OCI-LY7 (cell line): ENCODE results near the gene GALNT15. TPM values are rescaled to one million over a fixed set of nuclear protein-coding genes. Genes with fewer than 3 reads are reported as not detected.

Source experiments
- BruUV-seq: library from RNA; stranded (reverse); fragments of 400-500 nt; replicated peaks from 2 replicates; lab custom pipeline; 2021; lab: Mats Ljungman, UMichigan
- CTCF ChIA-PET: fragments of 300-600 bp; sonication (Branson Sonifier 250); formaldehyde crosslinking; loops from one replicate; lab custom pipeline; 2022; ENCODE audit warnings: antibody characterized with exemption; ENCODE audit not compliant: unreplicated experiment; lab: Charles Lee
- POLR2A ChIA-PET: fragments of 300-600 bp; sonication (Branson Sonifier 250); formaldehyde crosslinking; loops from one replicate; lab custom pipeline; 2022; ENCODE audit warnings: antibody characterized with exemption; lab: Charles Lee
- DNase-seq: peaks from one replicate; pipeline ENCODE4 v3.0.0-alpha.2; 2015; ENCODE audit warnings: low spot score
- H2AFZ ChIP-seq: fragments of 200-600 bp; sonication (generic), shearing (Covaris generic); 2 replicates; pipeline ENCODE4 v1.6.1; 2014; ENCODE audit warnings: mild to moderate bottlenecking, antibody characterized with exemption, low read length, moderate library complexity
- H3K27ac ChIP-seq: fragments of 200-600 bp; sonication (generic); 2 replicates; pipeline ENCODE4 v1.5.1; 2014; ENCODE audit warnings: mixed run types, low read depth, mild to moderate bottlenecking, moderate library complexity, low read length, inconsistent platforms; ENCODE audit not compliant: poor library complexity, severe bottlenecking
- H3K36me3 ChIP-seq: fragments of 200-600 bp; sonication (generic); 2 replicates; pipeline ENCODE4 v1.6.1; 2014; ENCODE audit warnings: mild to moderate bottlenecking, antibody characterized with exemption, low read length, moderate library complexity, mixed read lengths; ENCODE audit not compliant: insufficient read depth
- H3K4me1 ChIP-seq: fragments of 200-600 bp; sonication (generic); 2 replicates; pipeline ENCODE4 v1.5.1; 2014; ENCODE audit warnings: mild to moderate bottlenecking, low read length; ENCODE audit not compliant: insufficient read depth, poor library complexity, severe bottlenecking
- H3K4me2 ChIP-seq: fragments of 200-600 bp; sonication (generic); 2 replicates; pipeline ENCODE4 v1.6.1; 2014; ENCODE audit warnings: mild to moderate bottlenecking, low read length
- H3K4me3 ChIP-seq: fragments of 200-600 bp; sonication (generic); 2 replicates; pipeline ENCODE4 v1.5.1; 2014; ENCODE audit warnings: mild to moderate bottlenecking, low read depth, low read length; ENCODE audit not compliant: poor library complexity, severe bottlenecking
- H3K79me2 ChIP-seq: fragments of 200-600 bp; sonication (generic); 2 replicates; pipeline ENCODE4 v1.6.1; 2016; ENCODE audit warnings: low read depth, mild to moderate bottlenecking, low read length, moderate library complexity, mixed read lengths; ENCODE audit not compliant: insufficient read depth
- H3K9me2 ChIP-seq: fragments of 200-600 bp; sonication (generic); 2 replicates; pipeline ENCODE4 v1.6.1; 2016; ENCODE audit warnings: mild to moderate bottlenecking, low read length, mixed read lengths; ENCODE audit not compliant: insufficient read depth
- H3K9me3 ChIP-seq: fragments of 200-600 bp; sonication (generic); 2 replicates; pipeline ENCODE4 v1.6.1; 2014; ENCODE audit warnings: mild to moderate bottlenecking, mixed run types, low read length, mixed read lengths
- H4K20me1 ChIP-seq: fragments of 200-600 bp; sonication (generic); 2 replicates; pipeline ENCODE4 v1.6.1; 2014; ENCODE audit warnings: mild to moderate bottlenecking, antibody characterized with exemption, low read length, moderate library complexity, mixed read lengths; ENCODE audit not compliant: insufficient read depth
- CTCF ChIP-seq: fragments of 200-600 bp; sonication (generic); conservative IDR thresholded peaks from 2 replicates; pipeline ENCODE4 v1.5.1; 2014; ENCODE audit warnings: mild to moderate bottlenecking, antibody characterized with exemption, low read length, moderate library complexity, mixed read lengths
- EZH2phosphoT487 ChIP-seq: fragments of 200-600 bp; sonication (generic); IDR thresholded peaks from 2 replicates; pipeline ENCODE4 v1.6.1; 2018; ENCODE audit warnings: low read depth, borderline replicate concordance, mild to moderate bottlenecking, mixed run types, antibody characterized with exemption, low read length, moderate library complexity, mixed read lengths
- intact Hi-C: fragments of 100-400 bp; cut with micrococcal nuclease; formaldehyde crosslinking; loops from one replicate; pipeline ENCODE4 v1.10.0; 2022; ENCODE audit not compliant: unreplicated experiment
- total RNA-seq, 2 experiments: library from RNA; depleted of rRNA in 1 of 2; stranded (reverse); fragments of >200 nt in 1 of 2; shearing (Covaris generic) in 1 of 2; gene quantifications; 2 replicates each; pipeline ENCODE4 v1.2.3, GENCODE V29; 2014 to 2022

GALNT15 gene
- total RNA-seq, 2 experiments from 2014 or later = 0.03 TPM; not detected in 1

- CTCF ChIA-PET = no interaction called here
- TF ChIP-seq CTCF = no peak
- TF ChIP-seq EZH2phosphoT487 = no peak
- no peak overlapping the region for H3K4me2 ChIP-seq
- BruUV-seq = no TSS peak
- H3K4me3 ChIP-seq = no peak overlapping the region
- H3K27ac ChIP-seq = no peak overlapping the region
- no peaks in the 10 kb centered on the region for H3K36me3 ChIP-seq
- H4K20me1 ChIP-seq = no peaks in the 10 kb centered on the region
- intact Hi-C loops = no loop called here
- no peaks in the 10 kb centered on the region for H3K9me3 ChIP-seq
- H3K9me2 ChIP-seq = no peaks in the 10 kb centered on the region
- no peaks in the 10 kb centered on the region for H3K4me1 ChIP-seq
- POLR2A ChIA-PET = interaction anchor here (0.6 kb wide), 1 partner anchor 634 kb away, joined by 3 read pairs; no protein-coding TSS in a partner anchor
- no peak for DNase-seq
- no peak overlapping the region for H2AFZ ChIP-seq
- H3K79me2 ChIP-seq = no peaks in the 10 kb centered on the region
Observed at GRCh38 chr3:16183082-16183481, 8.6 kb downstream of the GALNT15 start.

GRCh38 chr3:16183601-16184270 is 9.3 kb downstream of the GALNT15 start:
- H2AFZ ChIP-seq = no peak overlapping the region
- no TSS peak for BruUV-seq
- H4K20me1 ChIP-seq = no peaks in the 10 kb centered on the region
- CTCF ChIA-PET = no interaction called here
- H3K4me3 ChIP-seq = no peak overlapping the region
- no peaks in the 10 kb centered on the region for H3K9me3 ChIP-seq
- no peak for DNase-seq
- H3K79me2 ChIP-seq = no peaks in the 10 kb centered on the region
- no peaks in the 10 kb centered on the region for H3K4me1 ChIP-seq
- intact Hi-C loops = no loop called here
- H3K36me3 ChIP-seq = no peaks in the 10 kb centered on the region
- H3K4me2 ChIP-seq = no peak overlapping the region
- no peak for TF ChIP-seq CTCF
- TF ChIP-seq EZH2phosphoT487 = no peak
- no peaks in the 10 kb centered on the region for H3K9me2 ChIP-seq
- no peak overlapping the region for H3K27ac ChIP-seq
- POLR2A ChIA-PET = interaction anchor here (0.6 kb wide), 1 partner anchor 635 kb away, joined by 3 read pairs; no protein-coding TSS in a partner anchor

- H3K27ac ChIP-seq = no peak overlapping the region
- no peaks in the 10 kb centered on the region for H4K20me1 ChIP-seq
- no TSS peak for BruUV-seq
Observed at GRCh38 chr3:16186086-16186485, 11.6 kb downstream of the GALNT15 start.

More at GRCh38 chr3:16186086-16186485, 11.6 kb downstream of the GALNT15 start:
- H3K4me3 ChIP-seq = no peak overlapping the region
- ChIA-PET POLR2A (interaction anchor here (0.6 kb wide), 1 partner anchor 48 kb away, joined by 3 read pairs; no protein-coding TSS in a partner anchor), CTCF (no interaction called here)
- DNase-seq = no peak
- intact Hi-C loops = no loop called here
- no peaks in the 10 kb centered on the region for H3K79me2 ChIP-seq
- no peaks in the 10 kb centered on the region for H3K4me1 ChIP-seq
- TF ChIP-seq CTCF (no peak), EZH2phosphoT487 (no peak)
- no peaks in the 10 kb centered on the region for H3K36me3 ChIP-seq
- H3K9me3 ChIP-seq = no peaks in the 10 kb centered on the region
- H3K9me2 ChIP-seq = no peaks in the 10 kb centered on the region
- no peak overlapping the region for H2AFZ ChIP-seq
- H3K4me2 ChIP-seq = no peak overlapping the region
